ENCODE data around the gene PAPOLG.
"Not testable (repeated sequence)": the region's sequence is repeated elsewhere in the genome, so short reads cannot be mapped to it uniquely, and the experiment has no call there.

Gene PAPOLG

DNA sequence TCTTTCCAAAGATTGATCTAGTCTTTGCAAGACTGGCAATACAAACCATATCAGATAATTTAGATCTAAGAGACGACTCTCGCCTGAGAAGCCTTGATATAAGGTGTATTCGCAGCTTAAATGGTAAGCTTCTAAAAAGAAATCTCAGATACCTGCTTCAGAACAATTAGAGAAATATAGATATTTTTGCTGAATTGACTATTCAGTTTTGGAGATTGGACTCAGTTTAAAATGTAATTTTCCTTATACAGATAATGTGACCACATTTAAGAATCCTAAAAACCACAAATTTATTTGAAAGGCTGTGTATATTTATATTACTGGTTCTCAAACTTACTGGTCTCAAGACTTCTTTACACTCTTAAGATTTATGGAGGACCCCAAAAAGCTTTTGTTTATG lies 15.4 kb downstream of the PAPOLG start:
- in situ Hi-C loops (cut with MboI; ENCODE audit: low sequenced_read_pairs) = no loop called here

DNA sequence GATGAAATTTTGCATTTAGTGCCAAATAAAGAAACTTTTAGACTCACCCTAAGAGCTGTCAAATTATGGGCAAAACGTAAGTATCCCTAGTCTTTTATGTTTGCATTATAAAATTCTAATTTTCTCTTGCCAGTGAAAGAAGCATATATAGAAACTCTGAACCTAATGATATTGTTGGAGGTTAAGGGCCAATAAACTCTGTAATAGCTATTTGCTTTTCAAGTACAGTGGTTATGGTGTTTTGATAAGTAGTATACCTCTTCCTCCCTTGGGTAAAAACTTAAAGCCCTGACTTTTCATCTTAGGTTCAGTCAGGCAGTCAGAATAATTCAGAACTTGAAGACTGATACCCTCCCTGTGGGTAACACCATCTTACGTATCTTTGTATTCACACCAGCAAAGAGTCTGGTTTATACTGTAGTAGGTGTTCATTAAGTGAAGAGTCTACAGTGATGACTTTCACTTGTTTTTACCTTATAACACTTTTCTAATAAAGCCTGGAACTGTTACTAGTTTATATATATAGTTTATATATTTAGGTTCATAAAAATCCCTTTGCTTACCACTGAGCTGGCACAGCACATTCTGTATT lies 19.1 kb downstream of the PAPOLG start:
- in situ Hi-C loops (cut with MboI; ENCODE audit: low sequenced_read_pairs) = no loop called here

DNA sequence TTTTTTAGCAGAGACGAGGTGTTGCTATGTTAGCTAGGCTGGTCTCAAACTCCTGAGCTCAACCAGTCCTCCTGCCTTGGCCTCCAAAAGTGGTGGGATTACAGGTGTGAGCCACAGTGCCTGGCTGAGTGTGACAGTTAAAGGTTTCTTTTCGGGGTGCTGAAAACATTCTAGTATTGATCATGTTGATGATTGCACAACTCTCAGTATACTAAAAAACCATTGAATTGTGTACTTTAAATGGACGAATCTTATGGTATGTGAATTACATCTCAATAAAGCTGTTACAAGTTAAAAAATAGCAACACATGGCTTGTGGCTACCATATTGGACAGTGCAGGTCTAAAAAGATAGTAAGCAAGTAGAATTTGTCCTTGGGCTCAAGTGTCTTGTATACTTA lies 22.3 kb downstream of the PAPOLG start:
- in situ Hi-C loops (cut with MboI; ENCODE audit: low sequenced_read_pairs) = no loop called here

DNA sequence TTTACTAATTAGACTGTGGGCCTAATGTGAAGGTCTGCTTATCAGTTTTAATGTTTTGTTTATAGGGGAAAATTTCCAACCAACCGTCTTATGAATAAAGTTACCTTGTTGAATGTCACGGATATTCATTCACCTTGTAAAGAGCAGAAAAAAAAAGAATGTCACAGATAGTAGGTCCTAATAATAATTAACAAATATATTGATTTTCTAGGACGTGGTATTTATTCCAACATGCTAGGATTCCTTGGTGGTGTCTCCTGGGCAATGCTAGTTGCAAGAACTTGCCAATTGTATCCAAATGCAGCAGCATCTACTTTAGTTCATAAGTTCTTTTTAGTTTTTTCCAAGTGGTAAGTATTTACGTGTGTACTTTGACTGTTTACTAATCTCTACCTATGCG lies 23.4 kb downstream of the PAPOLG start:
- in situ Hi-C loops (cut with MboI; ENCODE audit: low sequenced_read_pairs) = no loop called here

DNA sequence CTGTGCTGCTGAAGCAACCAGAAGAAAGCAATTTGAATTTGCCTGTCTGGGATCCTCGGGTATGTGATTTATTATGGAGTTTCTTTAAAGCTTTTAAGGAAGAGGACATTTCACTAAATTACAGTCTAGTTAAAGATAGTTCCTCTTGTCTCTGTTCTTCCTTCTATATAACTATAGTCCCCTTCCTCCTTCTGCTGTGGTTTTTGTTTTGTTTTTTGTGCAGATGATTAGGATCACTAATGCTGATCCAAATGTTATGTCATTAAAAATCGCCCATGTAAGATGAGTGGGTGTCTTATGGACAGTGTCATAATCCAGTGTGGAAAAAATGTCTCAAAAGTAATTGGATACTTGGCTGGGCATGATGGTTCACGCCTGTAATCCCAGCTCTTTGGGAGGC lies 24.7 kb downstream of the PAPOLG start:
- in situ Hi-C loops (cut with MboI; ENCODE audit: low sequenced_read_pairs) = no loop called here

DNA sequence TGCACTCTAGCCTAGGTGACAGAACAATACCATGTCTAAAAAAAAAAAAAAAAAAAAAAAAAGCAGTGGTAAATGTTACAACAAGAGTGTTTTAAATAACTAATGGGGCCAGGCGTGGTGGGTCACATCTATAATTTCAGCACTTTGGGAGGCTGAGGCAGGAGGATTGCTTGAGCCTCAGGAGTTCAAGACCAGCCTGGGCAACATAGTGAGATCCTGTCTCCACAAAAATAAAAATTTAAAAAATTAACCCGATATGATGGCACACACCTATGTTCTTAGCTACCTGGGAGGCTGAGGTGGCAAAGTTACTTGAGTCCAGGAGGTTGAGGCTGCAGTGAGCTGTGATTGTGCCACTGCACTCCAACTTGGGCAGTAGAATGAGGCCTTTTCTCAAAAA lies 37.1 kb downstream of the PAPOLG start:
- in situ Hi-C loops (cut with MboI; ENCODE audit: low sequenced_read_pairs) = loop anchor here (10.0 kb wide), 1 partner anchor 202 kb away; no protein-coding TSS in a partner anchor

DNA sequence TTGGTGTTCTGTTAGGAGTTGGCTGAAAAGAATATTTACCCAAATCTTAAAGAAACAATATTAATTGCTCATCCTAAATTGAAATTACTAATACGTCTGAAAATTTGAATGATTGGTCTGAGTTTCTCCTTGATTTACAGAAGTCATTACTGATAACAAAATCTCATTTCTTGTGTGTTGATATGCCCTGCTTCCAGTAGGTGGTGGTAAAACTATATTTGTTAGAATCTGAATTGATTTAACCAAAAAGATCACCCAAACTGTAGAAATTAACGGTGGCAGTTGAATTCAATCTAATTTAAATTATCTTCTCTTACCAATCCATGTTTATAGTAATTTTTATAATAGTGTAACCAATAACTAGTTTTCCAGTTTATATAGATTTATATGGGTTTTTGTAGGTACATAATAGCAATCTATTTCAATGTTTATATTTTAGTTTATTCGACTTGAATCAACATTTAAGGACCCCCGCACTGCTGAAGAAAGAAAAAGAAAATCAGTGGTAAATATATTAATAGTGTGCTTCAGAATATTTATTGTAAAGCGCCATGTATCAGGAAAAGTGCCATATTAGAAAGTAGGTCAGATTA lies 38.3 kb downstream of the PAPOLG start:
- in situ Hi-C loops (cut with MboI; ENCODE audit: low sequenced_read_pairs) = loop anchor here (10.0 kb wide), 1 partner anchor 200 kb away; no protein-coding TSS in a partner anchor

DNA sequence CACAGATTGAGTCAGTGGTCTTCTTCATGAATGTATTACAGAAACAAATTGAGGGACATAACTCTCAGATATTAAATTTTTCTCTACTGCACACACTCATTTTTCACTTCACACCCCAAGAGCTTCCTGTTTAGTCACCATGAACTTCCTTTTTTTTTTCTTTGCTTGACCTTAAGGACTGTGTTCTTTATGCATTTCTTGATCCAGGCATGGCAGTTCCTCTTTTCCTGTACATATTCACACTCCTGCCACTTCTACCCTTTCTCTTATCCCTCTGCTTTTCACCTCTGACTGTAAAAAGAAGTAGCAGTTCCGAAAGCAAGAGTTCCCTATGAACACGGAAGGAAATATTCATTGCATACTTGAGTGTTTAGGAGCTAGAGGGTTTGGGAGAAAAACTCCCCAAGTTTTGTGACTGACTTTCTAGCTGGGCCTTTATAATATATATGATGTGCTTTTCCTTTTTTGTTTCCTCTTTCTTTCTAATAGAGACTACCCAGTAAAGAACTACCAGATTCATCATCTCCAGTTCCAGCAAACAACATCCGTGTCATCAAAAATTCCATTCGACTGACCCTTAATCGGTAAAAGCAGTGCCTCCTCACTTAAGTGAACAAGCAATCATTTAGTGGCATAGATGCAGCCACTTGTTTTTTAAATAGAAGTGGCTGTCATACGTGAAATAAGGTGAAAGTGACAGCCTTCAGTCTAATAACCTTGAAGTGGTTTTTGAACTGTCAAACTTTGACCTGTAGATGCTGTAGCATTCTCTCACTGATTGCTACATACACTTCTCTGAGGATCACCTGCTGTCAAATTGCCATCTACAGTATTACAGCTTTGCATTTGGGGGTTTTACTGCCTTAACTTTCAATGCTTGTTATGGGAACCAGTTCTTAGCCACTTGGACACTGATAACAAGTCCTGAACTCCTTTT lies 40.8 kb downstream of the PAPOLG start:
- in situ Hi-C loops (cut with MboI; ENCODE audit: low sequenced_read_pairs) = loop anchor here (10.0 kb wide), 1 partner anchor 198 kb away; no protein-coding TSS in a partner anchor

DNA sequence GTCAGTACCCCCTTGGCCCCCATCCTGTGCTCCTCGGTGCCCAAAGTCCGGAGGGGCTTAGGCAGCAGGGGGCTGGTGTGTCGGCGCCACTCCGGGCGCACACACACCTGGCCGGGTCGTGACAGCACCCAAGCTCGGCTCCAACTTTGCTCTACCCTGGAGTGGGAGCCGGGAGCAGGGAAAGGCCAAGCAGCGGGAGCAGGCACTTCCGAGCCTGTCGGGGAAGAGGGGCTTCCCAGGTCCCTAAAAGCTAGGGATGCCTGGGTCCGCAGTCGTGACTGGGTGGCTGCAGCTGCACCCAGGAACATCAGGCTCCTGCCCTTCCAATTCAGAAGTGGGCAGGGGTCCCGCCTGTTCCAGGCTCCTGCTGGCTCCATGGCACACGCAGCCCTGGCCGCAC lies 48.4 kb downstream of the PAPOLG start:
- in situ Hi-C loops (cut with MboI; ENCODE audit: low sequenced_read_pairs) = no loop called here

DNA sequence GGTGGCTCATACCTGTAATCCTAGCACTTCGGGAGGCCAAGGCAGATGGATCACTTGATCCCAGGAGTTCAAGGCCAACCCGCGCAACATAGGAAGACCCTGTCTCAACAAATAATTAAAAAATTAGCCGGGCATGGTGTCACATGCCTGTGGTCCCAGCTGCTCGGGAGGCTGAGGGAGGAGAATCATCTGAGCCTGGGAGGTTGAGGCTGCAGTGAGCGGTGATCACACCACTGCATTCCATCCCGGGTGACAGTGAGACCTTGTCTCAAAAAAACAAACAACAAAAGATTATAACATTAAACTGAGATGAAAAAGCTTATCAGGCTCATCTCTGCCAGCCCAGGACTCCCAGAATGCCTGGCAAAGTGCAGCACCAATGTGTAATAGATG lies 50.5 kb downstream of the PAPOLG start:
- in situ Hi-C loops (cut with MboI; ENCODE audit: low sequenced_read_pairs) = no loop called here

DNA sequence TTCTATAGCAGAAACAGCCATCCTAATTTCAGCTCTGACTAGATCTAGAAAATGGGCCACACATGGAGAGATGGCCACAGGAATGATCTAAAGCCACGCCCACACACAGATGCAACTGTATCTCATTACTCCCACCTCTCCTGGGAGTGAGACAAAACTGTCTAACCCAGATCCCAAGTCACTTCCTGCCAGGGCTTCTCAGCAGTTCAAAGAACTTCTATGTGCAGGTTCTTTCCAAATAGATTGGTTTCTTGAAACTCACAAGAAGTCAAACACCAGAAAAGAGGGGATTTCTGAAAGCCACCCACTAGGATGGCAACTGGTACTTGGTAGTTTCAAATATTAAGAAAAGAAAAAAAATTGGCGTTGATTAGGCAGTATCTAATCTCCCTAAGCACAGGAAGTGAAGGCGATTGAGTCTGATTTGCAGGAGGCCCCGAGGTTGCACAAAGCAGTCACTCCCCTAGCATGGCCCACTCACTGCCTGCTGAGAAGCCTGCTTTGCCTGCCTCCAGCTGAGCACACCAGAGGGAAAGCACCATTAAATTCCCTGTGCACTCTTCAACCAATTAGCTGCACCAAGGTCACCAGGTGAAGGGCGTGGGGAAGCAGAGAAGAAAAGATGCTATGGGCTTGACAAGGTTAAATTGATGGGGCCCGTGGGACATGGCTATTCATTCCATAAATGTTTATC lies 51.1 kb downstream of the PAPOLG start:
- in situ Hi-C loops (cut with MboI; ENCODE audit: low sequenced_read_pairs) = no loop called here

DNA sequence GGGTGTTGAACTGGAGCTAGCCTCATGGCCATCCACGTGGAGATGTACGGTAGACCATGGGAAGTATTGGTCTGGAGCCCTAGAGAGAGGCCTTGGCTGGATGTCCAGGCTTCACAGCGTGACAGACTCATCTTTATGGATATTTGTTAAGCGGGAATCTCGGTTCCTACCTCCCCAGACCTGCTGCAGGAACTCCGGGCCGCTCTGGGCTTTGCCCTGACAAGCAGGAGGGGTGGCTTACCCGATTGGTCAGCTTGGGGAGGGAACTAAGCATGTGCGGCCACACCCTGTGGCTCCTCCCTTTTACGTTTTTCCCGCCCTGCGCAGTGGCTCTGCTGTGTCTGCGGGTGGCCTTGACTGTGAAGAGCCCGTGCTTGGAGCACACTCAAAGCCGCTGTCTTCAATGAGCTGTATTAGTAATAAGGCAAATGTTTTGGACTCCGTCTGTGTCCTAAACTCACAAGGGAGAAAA lies 52.3 kb downstream of the PAPOLG start:
- in situ Hi-C loops (cut with MboI; ENCODE audit: low sequenced_read_pairs) = no loop called here

DNA sequence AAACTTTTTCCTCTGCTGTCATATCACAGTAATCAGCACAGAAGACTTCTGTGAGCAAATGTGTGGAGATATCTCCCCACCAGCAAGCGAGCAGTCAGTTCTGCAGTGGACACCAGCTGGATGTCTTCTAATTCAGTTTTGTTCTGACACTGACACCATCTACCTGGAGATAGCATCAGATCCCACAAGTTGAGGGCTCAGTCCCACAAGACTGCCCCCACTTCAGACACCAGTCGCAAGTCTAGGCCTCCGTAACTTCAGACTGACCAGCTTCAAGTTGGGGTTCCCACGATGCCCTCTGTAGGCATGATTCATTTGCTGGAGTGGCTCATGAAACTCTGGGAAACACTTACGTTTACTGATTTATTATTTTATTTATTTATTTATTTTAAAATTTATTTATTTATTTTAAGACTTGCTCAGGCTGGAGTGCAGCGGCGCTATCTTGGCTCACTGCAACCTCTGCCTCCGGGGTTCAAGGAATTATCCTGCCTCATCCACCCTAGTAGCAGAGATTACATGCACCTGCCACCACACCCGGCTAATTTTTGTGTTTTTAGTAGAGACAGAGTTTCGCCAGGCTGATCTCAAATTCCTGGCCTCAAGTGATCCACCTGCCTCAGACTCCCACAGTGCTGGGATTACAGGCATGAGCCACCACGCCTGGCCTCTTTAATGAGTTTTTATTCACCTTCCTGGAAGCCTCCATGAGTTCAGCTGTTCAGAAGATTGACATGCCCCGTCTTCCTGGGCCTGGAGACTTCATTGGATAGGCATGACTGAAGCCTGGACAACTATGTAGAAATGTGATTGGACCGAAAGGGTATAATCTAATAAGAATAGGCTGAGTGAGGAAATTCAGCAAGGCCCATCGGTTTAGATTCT lies 55.7 kb downstream of the PAPOLG start:
- in situ Hi-C loops (cut with MboI; ENCODE audit: low sequenced_read_pairs) = no loop called here

DNA sequence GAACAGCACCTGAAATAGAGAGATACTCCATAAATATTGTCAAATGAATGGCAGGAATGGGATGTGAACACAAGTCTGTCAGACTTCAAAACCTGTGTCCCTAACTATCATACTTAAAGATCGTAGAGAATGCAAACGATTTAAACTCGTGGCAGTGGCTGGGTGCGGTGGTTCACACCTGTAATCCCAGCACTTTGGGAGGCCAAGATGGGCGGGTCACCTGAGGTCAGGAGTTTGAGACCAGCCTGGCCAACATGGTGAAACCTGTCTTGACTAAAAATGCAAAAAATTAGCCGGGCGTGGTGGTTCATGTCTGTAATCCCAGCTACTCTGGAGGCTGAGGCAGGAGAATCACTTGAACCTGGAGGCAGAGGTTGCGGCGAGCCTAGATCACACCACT lies 61.1 kb downstream of the PAPOLG start:
- in situ Hi-C loops (cut with MboI; ENCODE audit: low sequenced_read_pairs) = not testable (repeated sequence)

DNA sequence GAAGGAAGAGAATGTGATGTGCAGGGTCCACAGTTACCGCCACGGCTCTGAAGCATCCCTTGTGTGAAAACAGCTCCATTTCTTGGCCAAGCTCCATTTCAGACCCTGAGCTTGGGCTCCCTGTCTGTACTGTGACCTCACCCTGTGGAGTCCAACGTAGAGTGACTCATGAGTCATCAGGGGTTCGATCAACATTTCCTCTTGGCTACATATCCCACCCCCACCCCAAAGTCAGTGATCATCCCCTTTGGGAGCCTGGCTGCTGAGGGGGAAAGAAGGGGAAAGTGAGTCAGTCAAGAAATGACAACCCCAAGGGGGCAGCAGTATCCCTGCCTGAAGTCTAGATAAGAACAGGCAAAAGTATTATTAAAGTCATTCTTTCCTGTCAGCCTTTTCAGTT lies 62.2 kb downstream of the PAPOLG start:
- in situ Hi-C loops (cut with MboI; ENCODE audit: low sequenced_read_pairs) = no loop called here

DNA sequence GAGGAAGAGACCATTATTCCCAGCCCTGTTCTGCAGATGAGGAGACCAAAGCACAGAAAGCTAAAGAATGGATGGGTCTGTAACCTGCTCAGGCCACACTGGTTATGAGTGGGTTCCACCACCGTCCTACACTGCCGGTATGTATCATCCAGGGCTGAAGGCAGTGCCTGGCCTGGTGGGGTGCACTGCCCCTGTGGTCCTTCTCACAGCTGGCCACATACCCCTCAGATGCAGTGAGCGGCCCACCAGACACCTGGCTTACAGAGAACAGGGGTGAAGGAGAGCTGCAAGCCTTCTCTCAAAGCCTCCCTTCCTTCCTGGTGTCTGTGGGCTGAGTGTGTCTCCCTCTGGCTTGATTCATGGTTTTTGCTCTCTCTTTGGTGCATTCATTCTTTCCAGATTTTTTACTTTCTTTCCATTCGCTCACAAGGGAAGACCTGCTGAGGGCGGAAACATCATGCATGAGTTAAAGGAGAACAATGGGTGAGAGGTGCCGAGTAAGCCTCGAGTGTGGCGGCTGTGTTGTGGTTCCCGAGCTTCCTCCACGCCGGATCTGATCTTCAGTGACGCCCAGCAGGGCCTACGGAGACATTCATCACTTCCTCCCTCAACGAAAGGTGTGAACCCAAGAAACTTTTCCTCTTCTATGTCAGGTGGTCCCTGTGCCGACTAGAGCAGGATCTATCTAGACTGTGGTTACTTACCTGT lies 63.2 kb downstream of the PAPOLG start:
- in situ Hi-C loops (cut with MboI; ENCODE audit: low sequenced_read_pairs) = no loop called here

DNA sequence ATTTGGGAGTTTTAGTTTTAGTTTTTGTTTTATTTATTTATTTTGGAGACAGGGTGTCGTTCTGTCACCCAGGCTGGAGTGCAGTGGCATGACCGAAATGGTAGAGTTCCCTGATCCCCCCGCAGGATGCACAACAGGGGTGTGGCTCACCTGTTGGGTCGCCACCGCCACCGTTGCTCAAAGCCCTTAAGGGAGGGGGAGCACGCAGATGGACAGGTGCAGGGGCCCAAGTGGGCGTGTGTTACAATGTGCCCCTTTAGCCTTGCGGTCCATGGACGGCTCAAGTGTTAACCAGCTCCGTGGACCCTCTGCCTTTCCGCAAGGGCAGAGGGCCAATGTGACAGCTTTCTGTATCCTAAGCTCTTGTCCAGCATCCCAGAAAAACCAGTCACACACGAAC lies 63.9 kb downstream of the PAPOLG start:
- in situ Hi-C loops (cut with MboI; ENCODE audit: low sequenced_read_pairs) = no loop called here

DNA sequence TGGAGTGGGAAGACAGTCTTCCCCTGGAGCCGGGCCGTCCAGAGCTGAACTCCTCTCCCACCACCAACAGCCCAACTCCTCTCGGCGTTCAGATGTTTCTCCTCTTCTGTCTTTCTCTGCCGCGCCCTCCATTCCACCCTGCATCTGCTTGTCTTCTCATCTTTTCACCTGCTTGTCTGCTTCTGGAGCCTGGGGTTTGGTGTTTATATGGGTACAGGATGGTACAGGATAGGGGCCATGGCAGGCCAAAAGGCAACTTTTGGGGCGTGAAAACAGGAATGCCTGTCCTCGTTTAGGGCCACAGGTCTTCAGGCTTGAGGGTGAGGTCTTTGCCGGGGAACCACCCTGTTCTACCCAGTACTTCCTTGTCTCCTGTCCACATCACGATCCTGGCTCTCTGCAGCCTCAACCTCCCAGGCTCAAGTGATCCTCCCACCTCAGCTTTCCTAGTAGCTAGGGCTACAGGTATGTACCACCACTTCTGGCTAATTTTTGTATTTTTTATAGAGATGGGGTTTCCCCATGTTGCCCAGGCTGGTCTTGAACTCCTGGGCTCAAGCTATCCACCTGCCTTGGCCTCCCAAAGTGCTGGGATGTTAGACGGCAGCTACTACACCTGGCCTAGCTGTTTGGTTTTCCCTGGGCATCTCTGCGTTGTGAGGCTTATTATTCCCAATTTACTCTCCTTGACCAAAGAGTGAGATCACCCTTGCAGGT lies 64.5 kb downstream of the PAPOLG start:
- in situ Hi-C loops (cut with MboI; ENCODE audit: low sequenced_read_pairs) = no loop called here

DNA sequence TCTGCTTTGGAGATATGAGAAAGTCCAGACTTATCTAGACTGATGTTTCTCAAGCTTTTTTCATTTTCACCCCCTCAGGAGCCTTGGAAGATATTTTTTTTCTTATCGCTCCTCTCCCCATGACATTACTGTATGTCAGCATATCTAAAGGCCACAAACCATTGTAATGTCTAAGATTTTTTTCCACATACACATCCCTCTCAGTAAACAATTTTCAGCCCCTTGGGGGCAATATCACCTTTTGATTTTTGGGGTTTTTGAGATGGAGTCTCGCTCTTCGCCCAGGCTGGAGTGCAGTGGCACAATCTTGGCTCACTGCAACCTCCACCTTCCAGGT lies 65.0 kb downstream of the PAPOLG start:
- in situ Hi-C loops (cut with MboI; ENCODE audit: low sequenced_read_pairs) = no loop called here

All from HL-60/S4 treated with phorbol 12-myristate 13-acetate at 8.2 ng/mL for 4 days and 3 days (cell line).